ENCODE results near the gene LRCH3.

LRCH3 gene

GRCh38 chr3:197791113-197791891, at the start of gene LRCH3:
Gene LRCH3, plus strand, starts transcription at chr3:197791254. Its CDS starts 25 bp downstream, at chr3:197791279.
- peak; percentile 96 for DNase-seq

- no peak for DNase-seq
Measured at GRCh38 chr3:197742787-197743186, 48.3 kb upstream of the LRCH3 start.

GRCh38 chr3:197746209-197746608, 44.8 kb upstream of the LRCH3 start:
- DNase-seq = no peak

GRCh38 chr3:197746801-197747237, 44.2 kb upstream of the LRCH3 start:
- DNase-seq = no peak

GRCh38 chr3:197748597-197749314, 42.3 kb upstream of the LRCH3 start:
- DNase-seq = no peak

- no peak for DNase-seq
Measured at GRCh38 chr3:197749315-197749600, 41.8 kb upstream of the LRCH3 start.

GRCh38 chr3:197749601-197750395, 41.3 kb upstream of the LRCH3 start, which contains the start of gene FYTTD1:
Gene FYTTD1, plus strand, starts transcription at chr3:197749883. Its CDS starts 89 bp downstream, at chr3:197749972.
- peak; percentile 95 for DNase-seq

GRCh38 chr3:197750396-197750831, 40.6 kb upstream of the LRCH3 start:
- peak; percentile 84 for DNase-seq

- peak; percentile 53 for DNase-seq
Measured at GRCh38 chr3:197750858-197751737, 40.0 kb upstream of the LRCH3 start.

- no peak for DNase-seq
Measured at GRCh38 chr3:197752107-197752506, 38.9 kb upstream of the LRCH3 start.

GRCh38 chr3:197753263-197753662, 37.8 kb upstream of the LRCH3 start:
- no peak for DNase-seq

GRCh38 chr3:197756704-197757103, 34.4 kb upstream of the LRCH3 start:
- DNase-seq = no peak

GRCh38 chr3:197758512-197758911, 32.5 kb upstream of the LRCH3 start:
- no peak for DNase-seq

GRCh38 chr3:197761784-197762183, 29.3 kb upstream of the LRCH3 start:
- DNase-seq = no peak

- DNase-seq = no peak
Measured at GRCh38 chr3:197775317-197775716, 15.7 kb upstream of the LRCH3 start.

- DNase-seq = no peak
Measured at GRCh38 chr3:197782230-197782629, 8.8 kb upstream of the LRCH3 start.

- no peak for DNase-seq
Measured at GRCh38 chr3:197784019-197784585, 7.0 kb upstream of the LRCH3 start.

GRCh38 chr3:197787412-197787811, 3.6 kb upstream of the LRCH3 start:
- DNase-seq = no peak

GRCh38 chr3:197789309-197789708, 1.7 kb upstream of the LRCH3 start:
- no peak for DNase-seq

- no peak for DNase-seq
Measured at GRCh38 chr3:197790033-197790432, 1.0 kb upstream of the LRCH3 start.

GRCh38 chr3:197791892-197792647, 1.0 kb downstream of the LRCH3 start:
- peak; percentile 50 for DNase-seq
